Measurements from ENCODE around the gene APOA1.
"Not testable (repeated sequence)": the region's sequence is repeated elsewhere in the genome, so short reads cannot be mapped to it uniquely, and the experiment has no call there.

APOA1 gene

DNA sequence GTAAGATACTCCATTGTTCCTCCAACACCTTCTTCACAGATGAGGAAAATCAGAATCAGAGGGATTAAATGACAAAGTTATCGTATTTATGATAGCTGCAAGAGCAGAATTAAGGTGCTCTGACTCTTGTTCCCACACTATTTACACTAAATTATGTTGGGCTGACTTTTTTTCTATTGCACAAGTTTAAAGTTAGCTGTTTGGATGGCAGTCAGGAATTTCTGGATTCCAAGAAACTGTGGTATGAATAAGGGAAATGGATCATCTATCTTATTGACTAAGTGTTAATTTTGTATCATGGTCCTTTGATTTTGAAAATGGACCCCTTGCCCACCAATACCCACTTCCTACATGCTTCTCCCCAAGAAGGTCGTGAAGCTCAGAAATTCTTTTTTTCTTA is 19.9 kb upstream of the APOA1 start:
- DNase-seq: no peak

DNA sequence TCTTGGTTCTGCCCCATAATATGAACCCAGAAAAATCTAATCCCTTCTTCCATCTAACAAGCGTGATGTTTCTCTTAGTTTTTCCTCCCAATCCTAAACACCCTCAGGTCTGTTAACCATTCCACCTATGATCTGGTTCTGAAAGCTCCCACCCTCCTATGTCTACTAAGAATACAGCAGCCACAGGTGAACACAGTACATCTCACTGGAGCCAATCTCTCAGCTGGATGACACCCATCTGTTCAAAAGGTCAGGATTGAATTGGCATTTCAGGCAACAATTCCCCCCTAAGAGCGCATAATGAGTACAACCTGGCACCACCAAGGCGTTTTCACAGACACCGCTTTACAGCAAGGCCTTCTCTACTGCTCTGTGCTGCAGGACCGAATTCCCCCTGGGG is 19.0 kb upstream of the APOA1 start:
- DNase-seq: no peak

DNA sequence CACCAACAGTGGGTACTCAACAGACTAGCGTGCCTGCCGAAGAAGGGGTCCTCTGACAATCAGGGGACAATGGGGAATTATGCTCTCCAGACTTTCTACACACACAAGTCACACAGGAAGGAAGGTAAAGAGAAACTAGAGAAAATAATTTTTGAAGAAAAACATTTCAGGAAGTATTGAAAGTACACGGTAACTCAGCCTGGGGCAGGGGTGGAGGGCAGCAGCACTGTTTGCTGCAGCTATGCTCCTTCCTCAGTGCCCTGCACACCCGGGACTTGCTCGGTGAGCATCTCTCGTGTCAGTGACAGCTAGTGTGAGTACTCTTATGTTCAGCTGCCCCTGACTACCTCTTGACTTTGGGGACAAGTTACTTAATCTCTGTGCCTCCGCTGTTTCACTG is 18.0 kb upstream of the APOA1 start:
- DNase-seq: no peak

DNA sequence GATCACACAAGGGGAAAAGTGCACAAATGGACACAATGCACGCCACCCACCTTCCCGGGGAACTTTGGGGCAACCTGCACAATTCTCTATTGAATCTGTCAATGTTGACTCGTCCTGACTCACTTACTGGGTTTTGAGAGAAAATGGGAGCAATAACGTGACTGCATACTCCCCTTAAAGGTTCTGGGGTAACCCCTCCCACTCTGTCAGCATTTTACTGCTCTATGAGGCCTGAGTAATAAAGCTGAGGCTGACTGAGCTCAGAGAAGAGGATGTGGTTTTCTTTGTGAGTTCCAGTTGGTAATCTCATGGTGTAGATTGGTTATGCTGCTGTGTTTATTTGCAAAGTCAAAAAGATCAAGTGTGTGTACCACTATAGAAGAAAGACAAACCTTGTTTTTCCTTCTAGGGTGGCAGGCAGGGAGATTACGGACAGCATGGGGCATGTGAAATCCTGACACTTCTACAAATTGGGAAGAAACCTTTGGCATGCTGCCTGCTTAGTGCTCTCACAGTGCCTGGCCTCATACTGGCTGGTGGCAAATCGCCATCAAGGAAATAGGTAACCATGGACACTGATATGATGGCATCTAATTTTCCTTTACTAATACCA is 16.1 kb upstream of the APOA1 start:
- peak; percentile 64 for DNase-seq

DNA sequence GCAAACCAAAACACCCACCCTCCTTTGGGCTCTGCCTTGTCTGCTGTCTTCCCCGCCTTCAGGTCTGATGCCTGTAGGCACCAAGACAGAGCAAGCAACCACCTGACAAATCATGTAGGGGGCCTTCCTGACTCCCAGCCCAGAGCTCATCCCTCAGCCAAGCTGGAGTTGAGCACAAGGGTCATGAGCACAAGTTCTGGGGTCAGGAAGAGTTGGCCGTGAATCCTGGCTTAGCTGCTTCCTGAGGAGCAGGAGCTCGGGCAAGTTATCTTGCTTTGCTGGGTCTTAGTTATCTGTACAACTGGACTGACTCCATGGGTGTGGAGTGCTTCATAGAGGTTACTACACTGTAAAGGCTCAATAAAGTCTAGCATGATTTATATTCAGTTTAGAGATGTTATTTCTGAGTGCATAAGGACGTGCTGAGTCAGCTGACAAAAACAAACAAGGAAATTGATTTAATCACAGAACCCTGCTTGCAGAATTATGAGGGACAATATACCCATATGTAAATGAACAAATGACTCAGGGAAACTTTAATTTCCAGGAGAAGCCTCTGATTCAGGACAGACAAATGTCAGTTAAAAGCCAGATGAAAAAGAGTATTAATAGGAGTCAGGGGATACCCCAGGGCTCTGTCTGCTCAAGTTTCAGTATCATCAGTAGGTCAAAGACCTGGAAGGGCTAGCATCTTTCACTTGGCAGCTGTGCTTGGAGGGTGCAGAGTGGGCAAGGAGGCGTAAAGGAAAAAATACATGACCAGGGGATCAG is 15.0 kb upstream of the APOA1 start:
- DNase-seq: no peak

DNA sequence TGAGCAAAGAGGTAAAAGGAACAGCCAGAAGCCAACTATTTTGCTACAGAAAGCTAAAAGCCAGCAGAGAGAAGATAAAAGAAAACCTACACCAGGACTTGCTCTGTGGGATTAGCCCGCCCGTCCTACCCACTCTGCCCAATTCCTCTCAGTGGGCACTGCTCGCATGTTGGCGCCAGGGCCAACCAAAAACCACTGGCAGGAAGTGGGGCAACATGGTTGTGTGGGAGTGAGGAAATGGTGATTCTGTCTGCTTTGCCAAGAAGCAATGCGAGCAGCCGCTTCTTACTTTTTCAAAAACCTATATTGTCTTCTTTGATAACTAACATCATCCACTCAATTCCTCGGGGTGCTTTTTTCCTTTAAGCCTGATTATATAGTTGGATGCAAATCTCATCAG is 14.2 kb upstream of the APOA1 start:
- DNase-seq: no peak

DNA sequence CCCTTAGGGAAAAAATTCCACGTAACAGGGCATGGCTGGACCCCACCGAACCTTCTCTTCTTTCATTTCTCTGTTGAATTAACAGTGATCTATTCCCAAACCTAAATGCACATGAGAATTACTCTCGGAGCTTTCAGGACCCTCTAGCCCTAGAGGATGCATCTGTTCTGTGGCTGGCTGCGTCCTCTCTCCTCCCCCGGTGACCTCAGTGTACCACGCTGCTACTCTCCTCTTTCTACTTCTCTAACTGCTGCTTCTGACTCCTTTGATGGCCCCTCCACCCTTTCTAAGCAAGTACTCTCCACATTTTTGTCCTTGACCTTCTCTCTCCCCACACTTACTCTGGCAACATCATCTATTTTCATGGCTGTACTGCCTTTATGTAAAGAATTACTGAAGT is 12.1 kb upstream of the APOA1 start:
- DNase-seq: no peak

DNA sequence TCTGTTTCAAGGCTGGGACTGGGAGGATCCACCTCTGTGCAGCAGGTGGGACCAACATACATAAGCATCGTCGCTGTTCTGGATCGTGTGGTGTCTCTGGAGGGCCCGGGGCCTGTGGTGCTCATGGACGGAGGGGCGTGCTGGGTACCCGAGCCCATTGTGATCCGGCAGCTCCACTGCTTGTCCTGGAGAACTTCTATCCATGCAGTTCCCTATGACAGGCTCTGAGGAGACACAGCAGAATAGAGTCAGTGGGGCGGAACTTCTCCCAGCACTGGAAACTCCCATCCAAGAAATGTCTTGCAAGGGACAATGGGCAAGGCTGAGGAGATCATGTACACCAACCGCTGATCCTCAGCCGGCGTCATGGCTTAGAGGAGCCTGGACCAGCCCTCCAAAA is 11.6 kb upstream of the APOA1 start:
- no peak for DNase-seq

DNA sequence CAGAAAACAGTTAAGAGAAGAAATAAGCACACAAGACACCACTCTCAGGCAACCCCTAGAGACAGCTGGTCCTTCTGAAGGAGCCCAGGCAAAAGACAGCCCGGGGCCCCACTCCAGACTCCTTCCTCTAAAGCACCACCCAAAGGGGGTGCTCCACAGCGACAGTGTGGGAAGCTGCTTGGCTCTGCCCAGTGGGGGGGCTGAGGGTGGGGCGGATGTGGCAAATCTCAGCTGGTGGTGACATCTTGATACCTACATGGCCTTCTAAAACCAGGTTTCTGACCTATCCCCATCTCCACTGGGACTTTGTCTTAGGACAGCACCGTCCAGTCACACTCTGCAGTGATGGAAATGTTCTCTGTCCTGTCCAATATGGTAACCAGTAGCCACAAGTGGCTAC is 10.2 kb upstream of the APOA1 start:
- DNase-seq: no peak

DNA sequence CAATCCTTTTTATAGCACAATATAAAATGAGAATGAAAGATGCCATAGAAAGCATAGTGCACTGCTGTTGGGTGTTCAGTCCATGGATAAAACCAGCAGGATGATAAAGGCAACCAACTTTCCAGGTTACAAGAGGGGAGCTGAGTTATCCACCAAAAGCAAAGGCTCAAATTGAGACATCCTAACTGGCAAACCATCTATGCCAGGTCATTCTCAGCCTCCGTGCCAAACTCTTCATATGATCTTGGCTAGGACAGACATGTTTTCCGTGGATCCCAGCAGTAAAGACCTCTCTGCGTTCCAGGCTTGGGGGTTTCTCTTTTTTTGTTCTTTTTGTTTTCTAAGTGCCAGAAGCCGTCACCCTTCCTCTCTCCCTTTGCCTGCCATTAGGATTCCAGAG is 7.3 kb upstream of the APOA1 start:
- DNase-seq: no peak

DNA sequence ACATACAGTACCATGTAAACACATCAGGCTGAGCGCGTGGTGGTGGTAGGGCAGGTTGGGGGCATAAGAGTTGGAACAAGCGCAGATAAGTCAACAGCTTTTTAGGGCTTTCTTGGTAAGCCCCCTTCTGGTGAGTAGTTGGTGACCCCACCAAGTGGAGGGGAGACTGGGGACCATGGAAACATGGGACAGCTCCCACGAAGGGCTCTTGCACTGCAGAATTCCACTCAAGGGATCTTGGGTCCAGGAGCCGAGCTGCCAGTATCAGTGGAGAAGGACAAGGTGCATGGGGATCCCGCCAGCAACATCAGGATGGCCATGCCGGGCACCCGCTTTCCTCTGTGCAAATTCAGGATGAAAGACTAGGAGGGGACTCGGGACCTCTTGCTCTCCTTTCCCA is 6.2 kb upstream of the APOA1 start:
- DNase-seq: no peak

DNA sequence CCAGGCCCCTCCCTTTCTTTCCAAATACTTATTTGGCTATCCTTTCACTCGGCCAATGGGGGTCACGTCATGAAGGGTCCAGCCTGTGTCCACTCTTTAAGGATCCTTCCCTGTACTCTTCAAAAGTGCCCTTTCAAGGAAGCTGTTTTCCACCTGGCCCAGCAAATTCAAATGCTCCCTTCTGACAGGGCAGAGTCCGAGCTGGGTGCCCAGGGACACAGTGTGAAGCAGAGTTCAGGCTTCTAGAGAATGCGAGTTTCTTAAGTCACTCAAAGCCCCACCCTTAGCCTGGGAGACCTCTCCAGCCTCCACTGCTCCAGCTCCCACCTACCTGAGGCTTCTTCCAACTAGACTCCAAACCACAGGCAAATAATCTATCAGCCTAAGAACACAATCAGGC is 5.5 kb upstream of the APOA1 start:
- no peak for DNase-seq

DNA sequence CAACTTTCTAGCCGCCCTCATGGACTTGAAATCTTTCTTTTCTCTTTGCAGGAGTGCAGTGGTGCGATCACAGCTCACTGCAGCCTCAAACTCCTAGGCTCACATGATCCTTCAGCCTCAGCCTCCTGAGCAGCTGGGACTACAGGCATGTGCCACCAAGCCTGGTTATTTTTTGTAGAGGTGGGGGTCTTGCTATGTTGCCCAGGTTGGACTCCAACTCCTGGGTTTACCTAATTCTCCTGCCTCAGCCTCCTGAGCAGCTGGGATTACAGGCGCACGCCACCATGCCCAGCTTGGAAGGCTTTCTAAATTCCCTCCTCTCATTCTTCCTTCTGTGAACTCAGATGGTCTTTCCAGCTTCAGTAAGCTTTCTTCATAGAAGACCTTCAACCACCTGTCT is 4.7 kb upstream of the APOA1 start:
- no peak for DNase-seq

DNA sequence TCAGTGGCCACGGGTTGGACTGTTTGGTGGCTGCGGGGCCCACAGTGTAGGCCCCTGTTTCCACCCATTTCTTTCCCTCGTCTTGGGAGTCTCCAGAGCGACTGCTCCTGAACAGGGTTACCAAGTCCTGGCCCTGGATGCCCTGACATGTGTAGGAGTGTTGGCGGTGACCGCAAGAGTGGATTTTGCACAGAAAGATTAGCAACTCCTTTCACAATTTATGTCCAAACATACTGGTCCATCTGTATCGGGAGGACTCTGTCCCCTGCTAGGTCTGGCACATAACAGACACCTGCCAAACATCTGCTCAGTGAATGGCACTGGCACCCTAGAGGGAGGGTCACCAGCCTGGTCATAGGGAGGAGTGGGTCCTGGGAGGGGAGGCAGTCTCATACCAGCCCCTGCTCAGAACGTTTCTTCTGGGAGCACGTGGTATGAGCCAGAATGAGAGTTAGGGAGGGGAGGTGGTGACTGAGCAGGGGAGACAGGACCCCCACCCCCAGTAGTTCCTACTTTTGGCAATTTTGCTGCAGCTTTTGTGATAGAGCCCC is 3.4 kb upstream of the APOA1 start:
- no peak for DNase-seq

DNA sequence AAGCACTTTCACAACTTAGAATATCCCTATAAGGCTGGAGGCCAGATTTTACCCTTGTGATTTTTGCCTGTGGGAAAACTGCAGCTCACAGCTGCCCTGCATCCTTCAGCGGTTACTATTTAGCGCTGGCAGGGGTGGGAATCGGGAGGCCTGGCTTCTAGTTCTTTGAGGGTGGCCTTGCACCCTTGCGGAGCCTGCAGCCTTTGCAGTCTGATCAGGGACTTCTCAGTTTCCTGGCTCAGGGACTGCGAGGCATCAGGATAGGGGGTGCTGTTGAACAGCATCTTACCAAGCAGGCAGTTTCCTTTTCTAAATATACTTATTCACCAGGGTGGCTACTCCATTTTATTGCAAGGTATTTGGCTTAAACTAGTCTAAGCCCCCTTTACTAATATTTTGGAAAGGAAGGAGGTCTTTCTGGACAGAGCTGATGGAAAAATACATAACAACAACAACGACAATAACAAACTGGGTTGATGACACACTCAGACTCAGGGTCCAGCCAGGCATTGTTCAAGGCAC is 2.9 kb upstream of the APOA1 start:
- DNase-seq: no peak

DNA sequence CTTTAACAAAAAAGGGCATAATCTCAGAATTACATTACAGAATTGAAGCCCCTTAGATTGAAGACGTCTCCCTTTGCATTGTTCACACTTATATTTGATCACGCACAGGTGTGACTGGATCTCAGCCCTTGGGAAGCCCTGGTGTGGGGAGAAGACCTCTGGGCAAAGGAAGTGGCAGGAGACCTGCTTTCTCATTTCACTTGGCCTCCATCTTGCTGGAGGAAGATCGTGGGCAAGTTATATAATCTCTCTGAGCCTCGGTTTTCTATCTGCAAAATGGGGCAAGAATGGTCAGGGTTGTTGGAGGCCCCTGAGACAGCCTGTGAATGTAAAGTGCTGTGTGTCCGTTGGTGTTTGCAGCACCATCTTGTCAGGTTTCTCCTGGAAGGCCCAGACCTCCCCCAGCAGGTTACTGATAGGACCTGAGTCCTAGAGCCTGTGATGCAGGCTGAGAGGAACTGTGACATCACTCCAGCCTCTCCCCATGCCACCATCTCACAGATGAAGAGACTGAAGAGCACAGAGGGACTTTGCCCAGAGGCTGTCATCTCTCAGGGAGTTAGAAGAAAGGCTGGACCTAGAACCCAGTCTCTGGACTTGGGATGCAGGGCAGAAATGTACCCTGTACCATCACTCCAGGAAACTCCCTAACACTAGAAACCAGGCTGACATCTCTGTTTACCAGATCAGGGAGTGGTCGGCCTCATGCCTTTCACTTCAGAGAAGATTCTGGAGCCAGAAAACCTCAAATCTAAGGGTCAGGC is 1.1 kb upstream of the APOA1 start:
- DNase-seq: no peak

DNA sequence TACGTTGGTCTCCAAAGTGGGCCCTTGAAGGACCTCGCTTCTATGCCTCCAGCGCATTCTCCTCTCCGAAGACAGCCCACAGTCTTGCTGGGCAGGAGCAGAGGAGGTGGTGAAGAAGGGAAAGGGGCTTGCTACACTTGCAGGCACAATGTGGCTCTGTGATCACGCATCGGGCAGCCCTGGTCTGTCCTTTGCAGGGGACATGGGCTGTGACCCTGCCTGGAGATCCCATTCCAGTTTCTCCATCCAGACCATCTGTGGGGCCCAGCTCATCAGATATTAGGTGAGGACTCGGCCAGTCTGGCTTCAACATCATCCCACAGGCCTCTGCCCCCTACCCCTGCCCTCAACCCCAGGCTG is 810 bp downstream of the APOA1 start:
- no peak for DNase-seq

DNA sequence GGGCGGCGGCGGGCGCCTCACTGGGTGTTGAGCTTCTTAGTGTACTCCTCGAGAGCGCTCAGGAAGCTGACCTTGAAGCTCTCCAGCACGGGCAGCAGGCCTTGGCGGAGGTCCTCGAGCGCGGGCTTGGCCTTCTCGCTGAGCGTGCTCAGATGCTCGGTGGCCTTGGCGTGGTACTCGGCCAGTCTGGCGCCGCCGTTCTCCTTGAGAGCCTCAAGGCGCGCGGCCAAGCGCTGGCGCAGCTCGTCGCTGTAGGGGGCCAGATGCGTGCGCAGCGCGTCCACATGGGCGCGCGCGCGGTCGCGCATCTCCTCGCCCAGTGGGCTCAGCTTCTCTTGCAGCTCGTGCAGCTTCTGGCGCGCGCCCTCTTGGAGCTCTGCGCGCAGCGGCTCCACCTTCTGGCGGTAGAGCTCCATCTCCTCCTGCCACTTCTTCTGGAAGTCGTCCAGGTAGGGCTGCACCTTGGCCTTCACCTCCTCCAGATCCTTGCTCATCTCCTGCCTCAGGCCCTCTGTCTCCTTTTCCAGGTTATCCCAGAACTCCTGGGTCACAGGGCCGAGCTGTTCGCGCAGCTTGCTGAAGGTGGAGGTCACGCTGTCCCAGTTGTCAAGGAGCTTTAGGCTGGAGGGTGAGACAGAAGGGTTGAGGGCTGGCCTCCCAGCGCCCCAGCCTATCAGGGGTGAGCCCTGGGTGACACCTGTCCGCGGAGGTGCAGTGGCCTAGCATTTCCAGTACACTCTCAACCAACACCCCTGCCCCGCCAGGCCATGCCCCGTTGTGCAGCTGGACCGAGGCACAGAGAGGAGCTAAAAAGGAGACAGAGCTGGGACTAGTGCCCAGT is 1.4 kb downstream of the APOA1 start:
- peak; percentile 82 for DNase-seq

DNA sequence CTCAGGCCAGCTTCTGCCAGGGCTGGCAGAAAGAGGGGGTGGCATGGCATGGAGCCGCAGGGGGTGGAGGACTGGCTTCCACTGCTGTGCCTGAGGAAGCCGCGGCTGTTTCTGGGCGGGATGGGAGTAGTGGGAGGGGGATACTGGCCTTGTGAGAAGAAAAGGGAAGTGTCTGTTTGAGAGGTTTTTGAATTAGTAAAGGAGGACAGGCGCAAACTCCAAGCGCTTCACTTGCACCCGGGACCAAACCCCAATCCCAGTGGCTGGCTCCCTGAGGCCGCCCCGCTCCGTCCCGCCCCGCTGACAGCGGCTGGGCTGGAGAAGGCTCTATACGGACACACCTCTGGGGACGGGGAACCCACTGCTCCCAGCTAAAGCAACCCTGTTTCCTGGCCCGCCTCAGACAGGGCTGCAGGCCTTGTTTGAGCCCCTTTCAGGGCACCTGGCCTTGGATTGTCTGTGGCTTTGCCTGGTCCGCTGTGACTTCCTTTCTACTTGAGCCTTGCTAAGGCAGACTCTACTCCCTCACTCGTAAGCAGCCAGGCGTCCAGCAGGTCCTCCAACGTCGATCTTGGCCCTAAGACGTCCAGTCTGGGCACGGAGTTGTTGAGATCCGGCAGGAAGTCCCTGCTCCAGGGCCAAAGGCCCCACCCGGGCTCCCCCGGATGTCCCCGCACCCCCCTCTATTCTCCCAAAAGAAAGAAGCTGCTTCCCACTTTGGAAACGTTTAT is 2.2 kb downstream of the APOA1 start:
- no peak for DNase-seq

DNA sequence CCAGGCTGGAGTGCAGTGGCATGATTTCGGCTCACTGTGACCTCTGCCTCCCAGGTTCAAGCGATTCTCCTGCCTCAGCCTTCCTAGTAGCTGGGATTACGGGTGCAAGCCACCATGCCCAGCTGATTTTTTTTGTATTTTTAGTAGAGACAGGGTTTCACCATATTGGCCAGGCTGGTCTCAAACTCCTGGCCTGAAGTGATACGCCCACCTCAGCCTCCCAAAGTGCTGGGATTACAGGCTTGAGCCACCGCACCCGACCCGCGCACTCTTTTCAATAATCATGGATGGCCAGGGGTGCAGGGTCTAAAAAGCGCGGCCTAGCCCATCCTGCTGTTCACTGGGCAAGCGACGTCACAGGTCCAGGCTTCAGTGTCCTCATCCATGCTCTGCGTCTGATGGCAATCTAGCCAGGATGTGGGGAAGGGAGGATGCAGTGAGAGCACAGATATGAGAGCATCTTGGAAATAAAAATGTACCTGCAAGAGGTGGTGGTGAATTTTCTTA is 2.8 kb downstream of the APOA1 start:
- DNase-seq: not testable (repeated sequence)

DNA sequence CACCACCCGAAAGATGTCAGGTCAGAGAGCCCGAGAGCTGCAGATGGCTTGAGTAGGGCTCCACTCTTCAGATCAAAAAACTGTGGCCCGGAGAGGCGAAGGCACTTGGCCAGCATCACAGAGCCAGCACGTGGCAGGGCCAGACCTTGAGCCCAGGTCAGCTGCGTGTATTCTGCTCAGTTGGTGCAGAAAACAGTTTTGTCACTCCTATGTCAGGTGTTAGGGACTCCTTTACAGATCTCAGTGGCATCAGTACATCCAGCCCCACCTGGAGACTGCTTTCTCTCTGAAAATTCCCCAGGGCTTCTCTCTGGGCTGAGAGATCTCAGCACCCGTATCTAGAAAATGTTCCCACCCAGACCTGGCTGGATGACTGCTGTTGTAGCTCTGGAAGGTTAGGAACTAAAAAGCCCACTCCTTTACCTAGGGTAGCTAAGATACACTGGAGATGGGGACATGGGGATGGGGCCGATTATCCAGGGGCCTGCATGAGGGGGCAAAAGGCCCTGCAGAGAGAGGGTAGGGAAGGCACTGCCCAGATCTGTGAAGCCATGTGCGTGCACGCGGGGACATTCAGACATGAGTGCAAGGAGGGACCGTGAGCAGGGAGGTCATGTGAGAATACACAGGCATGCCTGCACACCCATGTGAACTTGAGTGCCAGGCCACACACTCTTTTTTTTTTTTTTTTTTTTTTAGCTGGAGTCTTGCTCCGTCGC is 3.4 kb downstream of the APOA1 start:
- DNase-seq: no peak

All from amniotic stem cell (primary cell).